MV-4-11 (cell line): ENCODE measurements around the gene DLX3.
A peak's percentile ranks its signal among the peaks of the same experiment; 100 is the strongest.

Source experiments
- DNase-seq: peaks from one replicate; lab custom pipeline; 2025; lab: John Stamatoyannopoulos, UW

DLX3 gene

GRCh38 chr17:49992191-49992932 is 2.7 kb downstream of the DLX3 start:
- DNase-seq = no peak

GRCh38 chr17:49991409-49991808 is 3.6 kb downstream of the DLX3 start:
- no peak for DNase-seq

GRCh38 chr17:49990921-49991320 is 4.1 kb downstream of the DLX3 start:
- no peak for DNase-seq

- no peak for DNase-seq
These were observed 4.7 kb downstream of the DLX3 start for GRCh38 chr17:49990331-49990730.

GRCh38 chr17:49989518-49989880 is 5.5 kb downstream of the DLX3 start:
- DNase-seq = no peak

GRCh38 chr17:49987681-49988441 is 7.2 kb downstream of the DLX3 start:
- DNase-seq = no peak

GRCh38 chr17:49987290-49987585 is 7.8 kb downstream of the DLX3 start:
- DNase-seq = no peak

- DNase-seq = no peak
These were observed 8.4 kb downstream of the DLX3 start for GRCh38 chr17:49986396-49987289.

- no peak for DNase-seq
These were observed 9.6 kb downstream of the DLX3 start for GRCh38 chr17:49985310-49985990.

- DNase-seq = no peak
These were observed 10.2 kb downstream of the DLX3 start for GRCh38 chr17:49984776-49985175.

GRCh38 chr17:49984283-49984682 is 10.7 kb downstream of the DLX3 start:
- DNase-seq = no peak

- no peak for DNase-seq
These were observed 14.3 kb downstream of the DLX3 start for GRCh38 chr17:49980703-49981197.

- no peak for DNase-seq
These were observed 15.1 kb downstream of the DLX3 start for GRCh38 chr17:49979748-49980479.

GRCh38 chr17:49978501-49978900 is 16.5 kb downstream of the DLX3 start:
- DNase-seq = peak; percentile 66

GRCh38 chr17:49977463-49978389 is 17.3 kb downstream of the DLX3 start:
- DNase-seq = no peak

- DNase-seq = no peak
These were observed 18.2 kb downstream of the DLX3 start for GRCh38 chr17:49976828-49977202.

- DNase-seq = no peak
These were observed 18.7 kb downstream of the DLX3 start for GRCh38 chr17:49976163-49976827.

GRCh38 chr17:49975531-49975930 is 19.5 kb downstream of the DLX3 start:
- DNase-seq = no peak

- DNase-seq = no peak
These were observed 21.8 kb downstream of the DLX3 start for GRCh38 chr17:49973271-49973615.
